Activated T-cell treated with anti-CD3 and anti-CD28 coated beads, Interleukin-2, amount 50 U/mL, for 72 hours (primary cell): ENCODE measurements around the gene PDXDC1. TPM values are rescaled to one million over a fixed set of nuclear protein-coding genes. Genes with fewer than 3 reads are reported as not detected.
"Not testable (repeated sequence)": the region's sequence is repeated elsewhere in the genome, so short reads cannot be mapped to it uniquely, and the experiment has no call there.

ENCODE experiments used
- ATAC-seq, 2 donors: fragments of 150-1000 bp; cut with Tn5 transposase; replicated peaks in 1 of 2; 2 replicates each; pipeline ENCODE4 v1.10.0; 2021; ENCODE audit warnings: moderate library complexity in 2 of 2, mild to moderate bottlenecking in 1 of 2
- DNase-seq, 2 donors: peaks; one replicate each; pipeline ENCODE4 v3.0.0; 2021 to 2022; ENCODE audit warnings: mixed read lengths in 1 of 2
- H3K27ac Mint-ChIP-seq: one replicate; pipeline ENCODE4 v1.8.0; 2022; ENCODE audit warnings: mild to moderate bottlenecking, moderate library complexity, mixed read lengths
- H3K27me3 Mint-ChIP-seq: one replicate; pipeline ENCODE4 v1.8.0; 2022; ENCODE audit warnings: low read depth, mixed read lengths
- H3K36me3 Mint-ChIP-seq, 2 donors: one replicate each; pipeline ENCODE4 v1.8.0; 2022; ENCODE audit warnings: mixed read lengths in 2 of 2, mild to moderate bottlenecking in 1 of 2; ENCODE audit not compliant: insufficient read depth in 2 of 2
- H3K4me1 Mint-ChIP-seq: one replicate; pipeline ENCODE4 v1.8.0; 2022; ENCODE audit warnings: low read depth, mixed read lengths
- H3K4me3 Mint-ChIP-seq, 2 donors: one replicate each; pipeline ENCODE4 v1.8.0; 2022; ENCODE audit warnings: mild to moderate bottlenecking in 2 of 2, mixed read lengths in 2 of 2, moderate library complexity in 2 of 2
- H3K9me3 Mint-ChIP-seq, 2 donors: one replicate each; pipeline ENCODE4 v1.8.0; 2022; ENCODE audit warnings: mixed read lengths in 2 of 2
- total RNA-seq, 2 donors: library from RNA; stranded (reverse); gene quantifications; one replicate each; pipeline ENCODE4 v1.2.3, GENCODE V29; 2022

PDXDC1 gene
- total RNA-seq, 2 donors from 2014 or later, result 68.8 to 86.1 TPM

GRCh38 chr16:15184000-15184399 lies 209.2 kb downstream of the PDXDC1 start:
- not testable (repeated sequence) for H3K4me1 Mint-ChIP-seq, DNase-seq, H3K27me3 Mint-ChIP-seq, H3K4me3 Mint-ChIP-seq, H3K36me3 Mint-ChIP-seq, H3K9me3 Mint-ChIP-seq, H3K27ac Mint-ChIP-seq, ATAC-seq

Other genes starting within 250 kb of the PDXDC1 start
- gene NPIPA2, start 232.5 kb upstream of the PDXDC1 start, total RNA-seq, result 1 to 10 TPM; 1.5 to 3.1 TPM
- gene NOMO1, start 141.3 kb upstream of the PDXDC1 start, total RNA-seq, result 10 to 100 TPM; 38.5 to 43.5 TPM
- 100 to 1,000 TPM; 122 to 143 TPM for gene NPIPA1, start 37.6 kb upstream of the PDXDC1 start, total RNA-seq
- gene NTAN1, start 81.0 kb downstream of the PDXDC1 start, total RNA-seq, result 10 to 100 TPM; 37.8 to 39.1 TPM
- gene RRN3, start 119.2 kb downstream of the PDXDC1 start, total RNA-seq, result 10 to 100 TPM; 39.5 to 41.6 TPM